ENCODE results near the gene C12orf60. TPM values are rescaled to one million over a fixed set of nuclear protein-coding genes. Genes with fewer than 3 reads are reported as not detected.
A peak's percentile ranks its signal among the peaks of the same experiment; 100 is the strongest.

The C12orf60 gene
- polyA plus RNA-seq, 3 donors: 3.9 to 4.6 (median 4.1) TPM

DNA sequence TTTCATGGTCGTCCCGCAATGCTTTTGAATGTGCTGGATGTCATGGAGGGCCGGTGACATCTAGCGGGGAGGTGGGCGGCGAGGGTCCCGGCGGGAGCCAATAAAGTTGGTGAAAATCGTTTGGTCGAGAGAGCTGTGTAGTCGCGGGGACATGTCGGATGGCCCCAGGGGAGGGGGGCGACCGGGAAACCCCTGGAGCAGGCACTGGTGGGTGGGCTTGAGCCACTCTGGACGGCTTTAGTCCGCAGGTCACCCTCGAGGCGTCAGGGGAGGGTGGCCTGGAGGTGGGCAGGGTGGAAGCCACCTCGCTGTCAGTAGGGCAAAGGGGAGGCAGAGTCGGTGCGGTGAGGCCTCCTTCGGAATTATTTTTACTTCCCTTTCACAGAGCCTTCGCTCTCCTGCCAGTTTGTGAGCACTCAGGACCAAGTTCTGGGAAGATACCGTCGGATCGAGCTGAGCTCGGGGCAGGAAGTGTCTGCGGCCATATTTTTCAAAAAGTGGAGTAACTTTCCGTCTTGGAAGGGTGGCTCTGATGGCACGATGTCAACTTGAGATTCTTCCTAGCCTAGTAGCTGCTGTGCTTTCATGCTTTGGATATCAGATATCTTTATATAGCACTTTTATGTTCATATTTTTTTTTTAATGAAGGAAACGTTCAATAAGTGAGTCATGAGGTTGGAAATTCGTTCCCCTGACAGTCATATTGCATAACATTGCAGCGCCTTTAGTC is 28.4 kb upstream of the C12orf60 start:
- DNase-seq: no peak

DNA sequence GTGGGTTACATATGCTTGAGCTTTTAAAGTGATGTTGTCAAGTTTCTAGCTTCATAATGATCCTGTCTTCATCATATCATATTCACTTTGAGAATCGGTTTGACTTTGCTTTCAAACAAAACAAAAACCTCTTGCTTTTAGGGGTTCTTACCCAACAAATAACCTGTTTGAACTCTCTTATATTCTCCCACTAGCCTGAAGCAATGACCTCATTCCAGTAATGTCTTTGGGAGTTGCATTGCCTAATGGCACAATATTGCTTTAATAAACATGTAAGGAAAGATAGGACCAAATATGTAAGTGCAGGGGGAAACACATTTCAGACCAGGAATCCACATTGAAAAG is 27.9 kb upstream of the C12orf60 start:
- no peak for DNase-seq

DNA sequence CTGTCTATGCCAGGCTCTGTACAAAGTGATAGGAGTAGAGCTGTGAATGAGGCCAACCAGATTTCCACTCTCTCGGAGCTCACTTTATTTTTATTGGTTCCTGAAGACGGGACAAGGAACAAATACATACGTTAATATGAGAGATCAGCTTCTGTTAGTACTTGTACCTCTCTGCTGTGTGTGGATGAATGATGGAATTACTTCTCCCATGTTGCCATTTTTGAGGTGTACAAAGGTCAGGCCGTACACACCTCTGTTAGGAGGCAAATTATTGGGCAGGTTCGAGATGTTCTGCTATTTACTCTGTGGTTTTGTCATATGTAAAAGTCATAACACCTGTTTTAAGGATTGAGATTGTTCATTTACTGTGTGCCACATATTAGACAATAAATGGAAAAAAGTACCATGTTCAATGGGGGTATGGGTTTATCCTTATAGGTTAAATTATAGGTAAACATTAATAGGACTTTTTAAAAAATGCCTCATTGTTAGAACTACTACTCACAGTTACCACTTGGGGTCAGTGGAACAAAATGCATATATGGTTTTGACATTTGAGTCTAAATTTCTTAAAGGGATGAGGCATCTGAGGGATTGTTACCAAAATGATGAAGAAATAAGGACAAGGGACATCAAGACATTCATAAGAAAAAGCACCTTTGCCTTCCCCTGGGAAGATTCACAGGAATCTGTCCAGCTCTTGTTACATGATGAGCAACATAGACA is 27.1 kb upstream of the C12orf60 start:
- DNase-seq: no peak

DNA sequence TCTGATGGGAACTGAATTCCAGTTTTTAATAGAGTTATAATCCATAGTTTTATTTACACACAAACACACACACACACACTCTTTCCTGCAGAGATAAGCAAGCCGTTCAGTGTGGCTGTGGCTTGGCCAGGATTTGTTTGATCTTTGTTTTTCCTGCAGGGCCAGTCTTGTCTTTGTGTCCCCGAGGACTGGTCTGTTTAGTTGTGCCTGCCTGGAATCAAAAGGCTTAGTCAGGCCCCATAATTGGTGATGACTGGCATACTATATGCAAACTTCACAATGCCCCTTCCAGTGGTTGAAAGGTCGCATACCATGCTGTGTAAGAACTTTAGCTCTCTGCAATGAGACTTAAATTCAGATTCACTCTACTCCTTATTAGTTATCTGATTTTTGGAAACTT is 26.2 kb upstream of the C12orf60 start:
- DNase-seq: no peak

DNA sequence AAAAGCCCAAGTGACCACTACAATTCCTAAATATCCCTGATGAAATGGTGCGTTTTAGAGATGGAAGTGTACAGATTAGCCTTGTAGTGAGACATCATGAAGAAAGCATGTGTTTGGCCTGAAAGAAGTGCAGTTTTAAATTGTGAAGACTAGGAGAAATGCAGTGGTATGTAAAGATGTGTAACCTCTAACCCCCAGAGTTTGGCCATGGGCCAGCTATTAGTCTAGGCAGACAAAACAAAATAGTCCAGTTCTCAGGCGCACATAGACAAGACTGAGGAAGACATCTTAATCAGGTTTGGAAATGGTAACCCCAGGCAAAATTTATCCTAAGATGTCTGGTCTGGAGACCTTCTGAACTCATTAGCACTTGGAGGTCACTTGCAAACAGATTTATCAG is 23.6 kb upstream of the C12orf60 start:
- no peak for DNase-seq

DNA sequence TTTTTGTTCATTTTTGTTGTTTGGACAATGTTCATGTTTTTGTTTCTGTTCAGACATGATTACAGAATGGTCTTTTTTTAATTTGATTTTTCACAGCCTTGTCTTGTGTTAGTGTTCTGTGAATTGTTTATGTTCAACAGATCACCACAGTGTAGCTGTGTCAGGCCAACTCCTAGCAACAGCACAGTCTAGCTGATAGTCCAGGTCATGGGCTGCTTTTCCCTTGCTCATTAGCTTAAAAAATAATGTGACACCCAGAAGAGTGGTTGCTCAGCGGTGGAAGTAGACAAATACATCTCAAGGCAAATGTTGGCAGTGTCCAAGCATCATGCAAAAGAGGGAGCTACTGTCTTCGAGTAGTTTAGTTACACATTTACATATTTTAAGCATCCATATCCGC is 22.6 kb upstream of the C12orf60 start:
- DNase-seq: no peak

DNA sequence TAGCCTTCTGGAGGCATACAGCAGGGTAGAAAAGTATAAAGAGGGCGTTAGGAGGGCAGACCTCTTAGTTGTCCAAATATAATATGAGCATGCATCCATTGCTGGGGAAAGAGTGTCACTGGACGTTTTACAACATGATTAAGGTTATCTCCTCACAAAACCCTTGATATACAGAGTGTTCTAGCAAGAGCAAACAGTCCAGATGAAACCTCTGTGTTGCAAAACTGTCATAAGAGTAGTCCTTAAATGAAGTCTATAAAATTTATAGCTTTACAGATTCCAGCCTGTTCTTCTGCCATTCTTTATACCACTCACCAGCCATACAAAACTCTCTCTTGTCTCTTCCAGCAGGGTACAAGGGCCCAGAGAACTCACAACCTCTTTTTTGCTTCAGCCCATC is 21.9 kb upstream of the C12orf60 start:
- DNase-seq: no peak

DNA sequence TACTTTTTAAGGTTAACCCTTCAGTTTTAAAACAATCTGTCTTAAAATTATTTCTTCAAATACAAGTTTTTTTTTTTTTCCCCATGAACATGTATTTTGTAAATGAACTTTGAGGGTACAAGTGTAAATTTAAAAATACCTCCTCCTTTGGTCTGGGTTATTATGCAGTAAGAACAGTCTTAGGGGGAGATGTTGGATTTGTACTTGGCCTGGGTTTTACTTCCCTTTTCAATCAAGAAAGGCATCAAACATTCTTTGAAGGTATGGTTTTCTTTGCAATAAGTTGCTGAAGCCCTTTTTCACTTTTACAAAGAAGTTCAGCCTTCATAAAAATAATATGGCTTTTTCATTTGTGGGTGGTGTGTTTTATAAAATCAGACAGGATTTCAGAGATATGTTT is 20.7 kb upstream of the C12orf60 start:
- DNase-seq: no peak

DNA sequence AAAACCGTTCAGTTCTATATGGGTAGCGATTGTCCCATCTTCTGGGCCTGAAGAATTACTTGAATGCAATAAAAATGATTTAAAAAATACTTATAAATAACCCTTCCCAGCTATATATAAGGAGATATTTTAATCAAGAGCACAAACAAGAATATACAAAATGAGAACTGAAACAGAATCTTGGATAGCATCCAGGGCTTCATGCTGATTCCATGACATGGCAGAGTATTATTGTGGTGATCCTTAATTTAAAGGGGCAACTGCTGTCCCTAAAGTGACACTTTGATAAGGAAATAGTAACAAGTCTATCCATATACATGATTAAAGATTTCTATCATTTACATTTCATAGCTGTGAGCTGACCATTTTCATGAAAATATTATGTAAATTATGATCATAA is 19.0 kb upstream of the C12orf60 start:
- DNase-seq: no peak

DNA sequence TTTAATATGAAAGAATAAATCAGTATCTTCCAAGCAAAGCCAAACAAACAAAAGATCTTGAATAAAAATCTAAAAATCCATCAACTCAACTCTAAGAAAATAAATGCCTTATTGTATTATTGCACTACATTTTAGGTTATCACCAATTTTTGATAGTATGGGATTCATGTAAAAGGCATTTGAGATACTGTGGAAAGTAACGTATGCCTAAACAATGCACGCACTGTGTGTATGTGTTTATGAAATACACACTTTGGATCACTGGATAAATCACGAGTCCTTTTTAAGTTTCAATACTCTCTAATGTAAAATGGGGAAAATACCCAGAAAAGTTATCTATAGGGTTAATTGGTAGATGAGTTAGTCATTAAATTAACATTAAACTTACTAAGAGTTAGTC is 17.9 kb upstream of the C12orf60 start:
- no peak for DNase-seq

DNA sequence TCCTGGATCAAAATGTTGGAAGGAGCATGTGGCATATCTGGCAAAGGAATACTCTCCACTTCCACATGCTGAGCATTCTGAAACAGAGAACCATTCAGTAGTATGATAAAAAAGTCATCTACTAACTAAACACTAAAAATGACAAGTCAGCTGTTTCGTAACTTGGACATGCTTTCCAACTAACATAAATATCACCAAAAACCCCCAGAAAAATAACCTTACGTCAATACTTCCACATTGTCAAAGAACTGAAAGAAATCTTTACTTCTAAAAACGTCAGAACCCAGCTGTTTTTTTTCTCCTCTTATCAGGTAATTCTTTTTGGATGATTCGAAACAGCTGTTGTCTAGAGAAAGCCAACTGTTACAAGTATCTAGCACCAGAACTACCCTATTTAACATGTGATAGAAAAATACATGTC is 8.4 kb upstream of the C12orf60 start:
- DNase-seq: no peak

DNA sequence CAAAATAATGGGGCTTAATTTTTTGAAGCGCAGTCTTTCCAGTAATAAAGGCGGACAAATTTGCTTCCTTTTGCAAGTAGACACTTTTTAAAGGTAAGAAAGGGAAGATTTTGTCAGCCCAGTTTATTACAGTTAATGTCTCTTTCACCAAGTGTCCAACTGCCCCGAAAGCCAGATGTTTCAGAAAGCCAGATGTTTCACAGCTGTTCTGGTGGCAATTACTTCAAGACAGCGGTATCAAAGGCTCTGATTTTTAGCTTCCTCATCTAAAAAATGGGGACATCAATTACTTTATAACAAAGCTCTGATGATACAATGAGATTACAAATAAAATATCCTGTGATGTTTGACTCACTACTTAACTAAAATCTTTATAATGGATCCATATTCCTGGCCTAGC is 1.2 kb upstream of the C12orf60 start:
- peak; percentile 12 for DNase-seq

DNA sequence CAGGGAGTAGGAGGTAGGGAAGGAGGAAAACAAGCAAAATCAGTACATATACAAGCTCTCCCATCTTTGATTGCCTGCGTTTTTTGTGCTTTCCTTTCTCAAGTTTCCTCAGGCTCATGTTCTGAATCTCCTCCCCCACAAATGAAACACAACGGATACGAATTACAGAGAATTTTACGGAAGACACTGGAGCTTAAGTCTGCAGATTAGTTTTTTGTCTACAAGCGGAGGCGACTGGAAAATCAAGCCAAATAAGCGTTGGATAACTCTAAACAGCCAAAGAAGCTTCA is 804 bp upstream of the C12orf60 start:
- no peak for DNase-seq

DNA sequence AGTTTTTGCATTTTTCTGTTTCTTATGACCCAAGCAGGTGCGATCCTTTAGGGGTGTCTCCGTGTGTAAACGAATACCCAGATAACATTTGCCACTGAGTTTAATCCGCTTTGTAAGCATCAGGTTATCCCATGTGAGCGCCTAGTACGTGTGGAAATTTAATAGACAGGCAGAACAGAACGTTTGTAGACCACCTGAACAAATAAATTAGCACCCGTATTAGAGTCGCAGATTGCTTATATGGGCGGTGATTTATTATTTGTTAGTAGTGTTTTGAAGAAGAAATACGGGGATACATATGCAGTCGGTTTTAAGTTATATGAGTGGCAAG is 325 bp downstream of the C12orf60 start:
- no peak for DNase-seq

DNA sequence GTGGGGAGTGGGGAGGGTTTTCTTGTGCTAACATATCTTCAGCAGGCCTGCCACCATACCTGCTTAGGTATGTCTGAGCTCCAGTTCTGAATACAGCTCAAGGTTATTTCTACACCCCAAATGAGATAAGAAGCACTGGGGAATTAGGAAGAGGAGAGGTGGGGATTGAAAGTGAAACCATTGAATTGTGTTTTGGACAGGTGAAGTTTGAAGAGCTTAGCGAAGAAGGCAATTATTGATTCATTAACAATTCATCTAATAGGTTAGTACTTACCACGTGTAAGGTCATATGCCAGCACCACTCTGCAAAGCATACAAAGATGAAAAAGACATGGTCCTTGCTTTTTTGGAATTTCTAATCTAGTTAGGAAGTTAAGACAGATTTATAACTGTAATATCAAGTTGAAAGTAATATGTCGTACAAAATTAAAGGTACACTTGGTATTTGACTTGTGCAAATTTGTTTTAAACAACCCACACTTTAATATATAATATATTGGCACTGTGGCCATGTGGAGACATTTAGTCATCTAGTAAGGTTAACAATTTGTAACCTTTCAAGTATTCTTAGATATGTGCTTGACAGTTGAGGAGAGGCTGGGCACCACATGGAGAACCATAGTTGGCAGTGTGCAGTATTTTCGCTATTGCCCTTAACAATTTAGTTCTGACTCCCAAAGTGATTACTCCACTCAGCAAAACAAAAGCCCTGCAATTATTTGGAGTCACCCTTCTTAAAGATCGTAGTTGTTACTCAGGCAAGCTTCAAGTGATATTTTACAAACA is 6.9 kb downstream of the C12orf60 start:
- no peak for DNase-seq

DNA sequence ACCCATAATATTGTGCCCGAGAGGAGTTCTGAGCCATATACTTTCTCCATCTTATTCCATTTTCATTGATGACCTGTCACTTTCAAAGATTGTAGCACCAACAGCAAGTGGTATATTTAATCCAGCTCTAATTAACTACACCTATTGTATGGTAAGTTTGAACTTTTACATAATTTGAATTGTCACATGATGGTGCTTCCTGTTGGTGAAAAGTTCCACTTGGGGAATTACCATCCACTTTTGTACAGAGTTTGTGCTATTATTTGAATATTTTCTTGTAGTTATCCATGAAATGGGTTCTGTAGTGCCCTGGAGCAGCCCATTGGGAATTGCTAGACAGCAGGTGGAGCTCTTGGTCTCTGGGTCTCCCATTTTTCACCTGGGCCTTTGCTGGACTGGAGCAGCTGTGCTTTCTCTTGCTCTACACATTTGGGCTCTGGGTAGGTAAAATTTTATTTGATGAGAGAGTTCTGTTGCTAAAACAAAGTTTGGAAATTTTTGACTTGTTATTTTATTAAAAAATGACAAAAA is 7.5 kb downstream of the C12orf60 start:
- no peak for DNase-seq

DNA sequence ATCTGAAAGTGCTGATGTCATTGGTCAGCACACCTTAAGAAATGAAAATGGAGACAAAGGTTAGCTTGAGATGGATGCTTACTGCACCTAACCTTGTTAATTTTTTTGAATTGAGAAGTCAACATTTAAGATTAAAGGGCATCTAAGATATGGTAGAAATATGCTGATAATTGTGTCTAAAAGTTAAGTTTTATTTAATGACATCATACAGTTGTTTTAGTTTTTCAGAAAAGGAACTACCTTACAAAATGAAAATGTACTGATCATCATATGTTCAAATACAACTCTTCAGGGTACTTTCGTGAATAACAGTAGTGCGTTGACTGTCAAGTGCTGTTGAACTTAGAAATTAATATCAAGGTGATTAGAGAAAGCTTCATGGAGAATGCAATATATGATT is 8.0 kb downstream of the C12orf60 start:
- DNase-seq: no peak

DNA sequence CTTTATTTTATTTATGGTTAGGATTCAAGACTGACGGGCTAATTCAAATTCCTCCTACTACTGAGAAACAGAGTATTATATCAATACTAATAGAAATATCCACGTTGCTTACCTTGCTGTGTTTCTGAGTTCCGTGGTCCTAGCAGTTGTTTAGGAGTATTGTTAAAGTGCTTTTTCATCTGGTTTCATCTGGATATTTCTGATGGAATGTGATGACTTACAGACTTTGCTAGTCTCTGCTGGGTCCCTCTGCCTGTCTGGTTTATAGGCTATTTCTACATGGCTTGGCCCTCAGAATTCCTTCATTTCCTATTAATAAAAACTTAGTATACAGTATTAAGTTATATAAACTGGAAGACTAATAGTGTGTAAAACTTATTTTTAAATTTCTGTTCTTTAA is 10.5 kb downstream of the C12orf60 start, which contains the start of gene SMCO3:
Gene SMCO3 (minus strand): TSS at position 169 of the 400 bp plus-strand sequence. CDS start 7,502 bp downstream, outside the sequence.
- no peak for DNase-seq

DNA sequence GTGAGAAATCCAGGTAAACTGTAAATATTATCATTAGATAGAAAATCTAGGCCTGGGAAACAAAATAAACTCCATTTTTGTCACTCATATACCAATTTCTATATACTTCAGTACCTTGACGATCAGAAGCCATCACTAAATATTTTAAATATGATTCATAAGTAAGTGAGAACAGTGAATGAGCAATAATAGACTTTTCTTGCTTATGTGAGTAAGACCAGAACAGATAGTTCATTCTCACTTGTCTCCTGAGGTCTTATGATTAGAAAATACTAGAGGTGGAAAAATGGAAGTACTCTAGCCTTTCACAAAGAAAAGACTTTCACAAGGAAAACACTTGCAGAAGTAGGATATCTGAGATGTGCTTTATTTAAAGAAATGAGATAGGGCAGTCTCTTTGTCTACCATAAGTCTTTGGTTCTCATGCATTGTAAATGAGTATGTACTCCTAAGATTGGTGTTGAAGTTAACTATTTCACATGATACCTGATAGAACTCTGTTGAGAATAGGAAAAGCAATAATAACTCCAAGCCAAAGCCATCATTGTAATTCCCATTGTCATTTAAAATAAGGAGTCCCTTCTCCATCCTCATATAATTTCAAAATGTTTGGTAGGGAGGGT is 20.7 kb downstream of the C12orf60 start:
- no peak for DNase-seq

DNA sequence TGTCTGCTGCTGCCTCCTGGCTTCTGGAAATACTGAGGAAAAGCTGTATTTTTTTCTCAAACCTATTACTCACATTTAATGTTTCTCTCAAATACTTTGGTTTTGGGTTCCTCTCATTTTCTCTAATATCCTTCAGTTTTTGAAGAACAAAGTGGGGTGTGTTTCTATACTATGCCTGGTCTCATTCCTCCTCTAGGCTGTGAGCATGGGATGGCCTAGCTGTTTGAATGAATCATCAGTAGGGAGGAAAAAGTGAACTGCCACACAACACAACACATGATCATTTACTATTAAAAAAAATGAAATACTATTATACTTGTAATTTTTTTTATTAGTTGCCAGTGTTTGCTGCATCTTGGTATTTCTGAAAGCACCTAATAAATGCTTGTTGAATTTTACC is 21.8 kb downstream of the C12orf60 start:
- DNase-seq: no peak

DNA sequence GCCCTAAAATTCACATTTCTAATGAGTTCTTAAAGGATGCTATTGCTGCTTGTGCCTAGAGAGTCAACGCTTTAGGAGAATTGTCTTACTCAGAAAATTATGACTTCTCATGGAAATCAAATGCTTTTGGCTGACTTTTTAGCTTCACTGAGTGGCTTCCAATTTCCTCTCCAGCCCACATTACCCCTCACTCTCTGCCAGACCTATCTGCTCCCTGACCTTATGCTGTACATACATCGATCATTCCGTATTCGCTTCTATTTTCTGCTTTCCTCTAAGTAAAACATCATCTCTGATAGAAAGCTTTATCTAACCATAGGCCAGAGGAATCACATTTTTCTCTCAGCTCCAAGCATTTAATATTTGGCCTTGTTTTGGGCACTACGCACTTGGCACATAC is 23.0 kb downstream of the C12orf60 start:
- no peak for DNase-seq

DNA sequence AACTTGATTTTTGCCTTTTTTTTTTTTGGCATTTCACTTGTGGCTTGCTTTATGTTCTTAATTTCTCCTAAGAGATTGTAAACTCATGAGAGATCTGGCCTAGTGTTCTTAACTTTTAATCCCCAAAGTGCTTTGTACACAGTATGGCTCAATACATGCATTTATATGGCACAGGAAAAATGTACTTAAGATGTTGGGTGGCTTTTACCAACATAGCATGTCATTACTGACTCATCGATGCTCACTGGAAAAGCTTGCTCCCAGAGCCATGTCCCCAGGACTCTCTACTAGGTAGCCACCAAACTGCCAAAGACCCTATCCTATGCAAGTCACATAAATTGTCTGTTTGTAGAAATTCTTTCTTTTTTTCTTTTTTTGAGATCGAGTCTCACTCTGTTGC is 23.6 kb downstream of the C12orf60 start:
- DNase-seq: no peak

DNA sequence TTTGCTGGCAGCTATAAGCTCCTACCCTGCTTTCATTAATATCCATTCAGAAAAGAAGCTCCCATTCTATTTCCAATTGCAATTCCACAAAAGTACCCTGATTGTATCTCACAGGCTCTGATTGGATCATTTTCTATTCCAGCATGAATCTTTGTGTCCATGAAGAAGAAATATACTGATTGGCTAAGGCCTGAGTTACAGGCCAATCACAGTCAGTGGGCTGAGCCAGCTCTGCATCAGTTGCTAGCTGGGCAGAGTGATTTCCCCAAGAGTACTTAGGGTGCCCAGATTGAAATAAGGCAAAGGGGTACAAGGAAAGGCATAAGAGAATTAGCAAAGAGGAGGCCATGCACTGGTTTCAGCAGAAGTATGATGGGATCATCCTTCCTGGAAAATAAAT is 25.4 kb downstream of the C12orf60 start:
- no peak for DNase-seq

Data from renal pelvis (tissue), 4 donors.